GM19043 (cell line): ENCODE results near the gene PIN4.
"Not testable (repeated sequence)": the region's sequence is repeated elsewhere in the genome, so short reads cannot be mapped to it uniquely, and the experiment has no call there.

Experiments used
- ATAC-seq: cut with Tn5 transposase; IDR thresholded peaks from one replicate; pipeline ENCODE4 v1.9.1; 2021; ENCODE audit warnings: low read depth; ENCODE audit not compliant: unreplicated experiment

PIN4 gene

GRCh38 chrX:72181178-72182125 is at the start of gene PIN4:
Gene PIN4 (plus strand): TSS chrX:72181757. CDS start chrX:72181786, 29 bp downstream.
- ATAC-seq: peak; percentile 92

GRCh38 chrX:72132456-72132855 is 49.1 kb upstream of the PIN4 start:
- ATAC-seq: no peak

GRCh38 chrX:72133851-72134546 is 47.6 kb upstream of the PIN4 start:
- no peak for ATAC-seq

DNA sequence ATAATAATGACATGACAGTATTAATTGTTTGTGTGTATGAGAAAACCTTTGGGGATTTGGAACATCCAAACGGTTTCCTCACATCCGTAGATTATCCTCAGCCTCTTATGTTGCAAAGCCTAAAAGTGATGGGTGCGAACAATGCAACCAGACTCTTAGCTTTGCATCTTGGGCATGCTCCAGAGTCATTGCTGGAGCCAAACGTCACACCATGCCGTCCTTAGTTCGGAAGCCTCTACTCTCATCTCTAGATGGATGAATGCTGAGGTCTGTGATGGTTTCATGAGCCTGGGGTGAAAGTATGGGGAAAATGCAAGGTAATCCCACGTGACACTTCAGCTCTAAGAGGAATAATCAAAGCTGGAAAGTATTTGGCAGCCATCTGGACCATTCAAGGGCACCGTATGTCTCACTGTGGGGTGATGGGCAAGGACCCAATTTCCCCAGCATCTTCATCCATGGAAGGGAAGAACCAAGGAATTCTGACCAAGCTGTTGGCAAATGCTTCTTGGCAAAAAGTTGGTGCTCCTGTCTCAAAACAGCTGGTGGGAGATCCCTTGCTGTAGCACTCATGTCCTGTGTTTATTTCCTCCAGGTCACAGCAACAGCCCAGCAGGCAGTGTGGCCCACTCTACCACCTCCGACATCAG is 43.6 kb upstream of the PIN4 start:
- no peak for ATAC-seq

DNA sequence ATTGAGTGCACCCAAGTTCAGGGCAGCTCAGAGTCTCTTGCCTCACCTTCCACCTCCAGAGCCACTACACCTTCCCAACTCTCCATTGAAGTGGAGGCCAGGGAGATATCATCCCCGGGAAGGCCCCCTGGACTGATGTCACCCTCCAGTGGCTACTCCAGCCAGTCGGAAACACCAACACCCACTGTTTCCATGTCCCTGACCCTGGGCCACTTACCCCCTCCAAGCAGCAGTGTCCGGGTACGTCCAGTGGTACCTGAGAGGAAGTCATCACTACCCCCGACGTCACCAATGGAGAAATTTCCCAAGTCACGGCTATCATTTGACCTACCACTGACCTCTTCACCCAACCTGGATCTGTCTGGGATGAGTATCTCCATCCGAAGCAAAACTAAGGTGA is 42.0 kb upstream of the PIN4 start:
- ATAC-seq: no peak

- no peak for ATAC-seq
Observed at GRCh38 chrX:72141372-72142004, 40.1 kb upstream of the PIN4 start.

- no peak for ATAC-seq
Observed at GRCh38 chrX:72142094-72142793, 39.3 kb upstream of the PIN4 start.

- ATAC-seq: no peak
Observed at GRCh38 chrX:72142794-72143608, 38.6 kb upstream of the PIN4 start.

GRCh38 chrX:72143609-72143907 is 38.0 kb upstream of the PIN4 start:
- no peak for ATAC-seq

GRCh38 chrX:72145181-72145580 is 36.4 kb upstream of the PIN4 start:
- no peak for ATAC-seq

GRCh38 chrX:72146527-72146926 is 35.0 kb upstream of the PIN4 start:
- ATAC-seq: no peak

DNA sequence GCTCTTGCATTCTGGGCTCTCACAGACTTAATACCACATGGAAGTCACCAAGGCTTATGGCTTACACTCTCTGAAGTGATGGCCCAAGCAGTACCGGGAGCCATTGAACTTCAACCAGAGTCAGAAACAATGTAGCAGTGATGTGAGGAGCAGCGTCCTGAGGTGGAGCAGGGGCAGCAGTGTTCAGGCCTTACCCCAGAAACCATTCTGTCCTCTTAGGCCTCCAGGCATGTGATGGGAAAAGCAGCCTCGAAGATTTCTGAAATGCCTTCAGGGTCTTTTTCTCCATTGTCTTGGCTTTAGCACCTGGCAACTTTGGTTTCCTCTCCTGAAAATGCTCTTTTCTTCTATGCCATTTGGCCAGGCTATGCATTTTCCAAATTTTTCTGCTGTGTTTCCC is 22.8 kb upstream of the PIN4 start:
- ATAC-seq: no peak

DNA sequence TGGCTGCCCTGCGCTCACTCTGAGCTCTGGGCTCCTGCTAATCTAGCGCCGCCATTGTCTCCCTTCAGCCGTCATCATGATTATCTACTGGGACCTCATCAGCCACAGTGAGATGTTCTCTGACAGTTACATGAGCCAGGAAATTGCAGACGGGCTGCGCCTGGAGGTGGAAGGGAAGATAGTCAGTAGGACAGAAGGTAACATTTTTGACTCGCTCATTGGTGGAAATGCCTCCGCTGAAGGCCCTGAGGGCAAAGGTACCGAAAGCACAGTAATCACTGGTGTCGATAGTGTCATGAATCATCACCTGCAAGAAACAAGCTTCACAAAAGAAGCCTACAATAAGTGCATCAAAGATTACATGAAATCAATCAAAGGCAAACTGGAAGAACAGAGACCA is 21.8 kb upstream of the PIN4 start:
- ATAC-seq: no peak

GRCh38 chrX:72165551-72165950 is 16.0 kb upstream of the PIN4 start:
- no peak for ATAC-seq

DNA sequence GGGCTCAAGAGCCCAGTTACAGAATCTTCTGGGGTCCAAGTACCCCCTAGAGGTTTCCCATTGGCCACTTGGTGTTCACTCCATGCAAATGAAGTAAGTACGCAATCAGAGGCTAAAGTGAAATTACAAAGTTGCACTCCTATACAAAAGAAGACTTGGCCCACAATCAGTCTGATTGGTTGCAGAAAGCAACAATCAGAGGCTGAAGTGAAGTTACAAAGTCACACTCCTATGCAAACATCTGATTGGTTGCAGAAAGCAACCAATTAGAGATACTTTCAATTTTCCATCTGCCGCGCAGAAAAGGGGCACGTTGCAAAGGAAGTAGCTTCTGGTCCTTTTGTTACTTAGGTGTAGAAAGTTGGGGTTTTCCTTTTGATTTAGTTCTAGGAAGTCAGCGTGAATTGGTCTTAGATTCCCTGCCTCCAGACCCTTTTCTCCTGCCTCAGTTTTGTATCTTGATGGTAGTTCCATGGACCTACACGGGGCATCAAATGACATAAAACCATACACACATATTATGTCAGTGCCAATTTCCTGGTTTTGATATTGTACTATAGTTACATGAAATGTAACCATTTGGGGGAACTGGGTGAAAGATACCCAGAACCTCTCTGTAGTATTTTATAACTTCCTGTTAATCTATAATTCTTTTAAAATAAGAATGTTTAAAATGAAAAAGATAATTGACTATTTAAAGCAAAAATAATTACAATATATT is 12.4 kb upstream of the PIN4 start:
- ATAC-seq: no peak

- ATAC-seq: not testable (repeated sequence)
Observed at GRCh38 chrX:72176289-72176688, 5.3 kb upstream of the PIN4 start.

DNA sequence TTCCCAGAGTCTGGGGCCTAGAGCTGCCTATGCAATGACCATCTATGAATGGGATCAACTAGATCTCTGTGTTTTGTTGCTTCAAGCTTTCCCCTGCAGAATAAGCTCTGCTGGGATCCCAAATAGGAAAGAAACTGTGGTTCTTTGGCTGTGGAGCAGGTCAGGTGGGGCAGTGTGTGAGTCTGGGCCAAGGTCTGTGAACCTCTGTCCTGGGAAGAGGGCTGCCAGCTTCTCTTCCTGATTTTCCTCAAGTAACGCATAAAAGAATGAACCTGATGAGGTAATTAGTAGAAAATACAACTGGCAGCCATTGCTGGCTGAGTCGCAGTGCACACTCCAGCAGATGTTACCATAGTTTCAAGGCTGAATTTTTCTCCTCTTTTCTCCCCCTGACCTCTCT is 4.6 kb upstream of the PIN4 start:
- ATAC-seq: no peak

- no peak for ATAC-seq
Observed at GRCh38 chrX:72180539-72180938, 1.0 kb upstream of the PIN4 start.

DNA sequence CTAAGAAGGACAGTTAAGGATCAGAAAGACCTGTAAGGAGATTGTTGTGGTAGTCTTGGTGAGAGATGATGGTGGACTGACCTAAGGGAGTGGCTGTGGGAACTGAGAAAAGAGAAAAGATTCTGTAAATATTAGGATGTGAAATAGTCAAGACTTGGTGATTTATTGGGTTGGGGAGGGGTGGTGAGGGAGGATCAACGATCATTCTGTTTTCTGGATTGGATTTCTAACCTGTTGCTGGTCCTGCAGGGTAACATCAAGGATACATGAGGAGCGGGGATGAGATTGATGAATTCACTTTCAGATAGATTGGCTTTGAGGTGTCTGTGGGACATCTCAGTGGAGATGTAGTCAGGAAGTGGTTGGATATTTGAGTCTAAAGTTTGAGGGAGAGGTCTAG is 1.4 kb downstream of the PIN4 start:
- no peak for ATAC-seq
